Endothelial cell of umbilical vein (primary cell): ENCODE results near the gene FSD1.

Source experiments
- MAX ChIP-seq: IDR thresholded peaks from 2 replicates; pipeline ENCODE4 v1.6.1; 2011; ENCODE audit not compliant: insufficient read depth, insufficient read length
- POLR2A ChIP-seq: IDR thresholded peaks from 2 replicates; pipeline ENCODE4 v1.6.1; 2012; ENCODE audit warnings: low read depth, mild to moderate bottlenecking, control low read depth, low read length
- POLR2AphosphoS5 ChIP-seq: IDR thresholded peaks from 2 replicates; pipeline ENCODE4 v1.6.1; 2012; ENCODE audit warnings: low read depth, mild to moderate bottlenecking, control low read depth, low read length, moderate library complexity; ENCODE audit not compliant: insufficient read depth
- TF ChIP-seq, protein P1 (sequence below), 2 donors: IDR thresholded peaks; 1 replicate in 1 of 2; 2 replicates in 1 of 2; pipeline ENCODE4 v1.5.1; 2011; ENCODE audit warnings: low read length in 2 of 2, mild to moderate bottlenecking in 2 of 2, moderate library complexity in 2 of 2, control low read depth in 1 of 2, inconsistent platforms in 1 of 2, low read depth in 1 of 2; ENCODE audit not compliant: insufficient read depth in 1 of 2; ENCODE audit errors: extremely low read depth in 1 of 2

GRCh38 chr19:4357095-4357797, 52.8 kb downstream of the FSD1 start:
- no peak for TF ChIP-seq POLR2A
- TF ChIP-seq, protein P1, sequence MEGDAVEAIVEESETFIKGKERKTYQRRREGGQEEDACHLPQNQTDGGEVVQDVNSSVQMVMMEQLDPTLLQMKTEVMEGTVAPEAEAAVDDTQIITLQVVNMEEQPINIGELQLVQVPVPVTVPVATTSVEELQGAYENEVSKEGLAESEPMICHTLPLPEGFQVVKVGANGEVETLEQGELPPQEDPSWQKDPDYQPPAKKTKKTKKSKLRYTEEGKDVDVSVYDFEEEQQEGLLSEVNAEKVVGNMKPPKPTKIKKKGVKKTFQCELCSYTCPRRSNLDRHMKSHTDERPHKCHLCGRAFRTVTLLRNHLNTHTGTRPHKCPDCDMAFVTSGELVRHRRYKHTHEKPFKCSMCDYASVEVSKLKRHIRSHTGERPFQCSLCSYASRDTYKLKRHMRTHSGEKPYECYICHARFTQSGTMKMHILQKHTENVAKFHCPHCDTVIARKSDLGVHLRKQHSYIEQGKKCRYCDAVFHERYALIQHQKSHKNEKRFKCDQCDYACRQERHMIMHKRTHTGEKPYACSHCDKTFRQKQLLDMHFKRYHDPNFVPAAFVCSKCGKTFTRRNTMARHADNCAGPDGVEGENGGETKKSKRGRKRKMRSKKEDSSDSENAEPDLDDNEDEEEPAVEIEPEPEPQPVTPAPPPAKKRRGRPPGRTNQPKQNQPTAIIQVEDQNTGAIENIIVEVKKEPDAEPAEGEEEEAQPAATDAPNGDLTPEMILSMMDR (IDR thresholded peaks at IDR 0.05; ENCODE audit: extremely low read depth in 1 of 2, insufficient read depth in 1 of 2, low read depth in 1 of 2, low read length in 2 of 2), result no peak
- no peak for TF ChIP-seq POLR2AphosphoS5
- no peak for TF ChIP-seq MAX
